Ovary (tissue), 9 donors: ENCODE results near the gene LOXL1. TPM values are rescaled to one million over a fixed set of nuclear protein-coding genes. Genes with fewer than 3 reads are reported as not detected.

Experiments
- DNase-seq, 5 donors: peaks; one replicate each; pipeline ENCODE4 v3.0.0-alpha.2; 2019 to 2020
- H3K27ac ChIP-seq, 2 donors: fragments of 200-600 bp; one replicate each; pipeline versions ENCODE4 v1.5.1 to v1.8.0; 2019 to 2022
- H3K27me3 ChIP-seq: fragments of 200-600 bp; one replicate; pipeline ENCODE4 v1.8.0; 2022
- H3K36me3 ChIP-seq: fragments of 200-600 bp; sonication (generic); one replicate; pipeline ENCODE4 v1.5.1; 2019
- H3K4me1 ChIP-seq: one replicate; pipeline ENCODE4 v1.8.1; 2013; ENCODE audit warnings: mild to moderate bottlenecking, moderate library complexity; ENCODE audit not compliant: insufficient read depth
- H3K4me3 ChIP-seq: fragments of 200-600 bp; sonication (generic); one replicate; pipeline ENCODE4 v1.5.1; 2017
- H3K9me3 ChIP-seq, 2 donors: fragments of 200-600 bp in 1 of 2; sonication (generic) in 1 of 2; one replicate each; pipeline versions ENCODE4 v1.5.1 to v1.8.1; 2013 to 2019; ENCODE audit warnings: mild to moderate bottlenecking in 1 of 2, moderate library complexity in 1 of 2
- EP300 ChIP-seq: sonication (generic); formaldehyde crosslinking; IDR thresholded peaks from one replicate; pipeline ENCODE4 v1.6.1; 2017; ENCODE audit warnings: antibody characterized with exemption
- POLR2A ChIP-seq: fragments of 450-650 bp; IDR thresholded peaks from one replicate; pipeline ENCODE4 v1.6.1; 2017; ENCODE audit warnings: antibody characterized with exemption, mild to moderate bottlenecking, moderate library complexity
- WGBS, 3 donors: extraction: QIAGEN DNeasy Blood & Tissue Kit in 1 of 3; methylation state at CpG; one replicate each; pipeline versions ENCODE4 v1.1.5 to v1.1.7; 2013 to 2017; 5-methylcytosine and 5-hydroxymethylcytosine counted together
- intact Hi-C, 4 donors: fragments of 100-400 bp; cut with DNase I; formaldehyde crosslinking; loops; one replicate each; pipeline versions ENCODE4 v1.11.0 to v1.15.1; 2022 to 2023
- polyA plus RNA-seq, 2 donors: library from polyadenylated mRNA; stranded (reverse); fragments of 200-250 nt in 1 of 2; fragments of 350-450 nt in 1 of 2; fragmentation: Illumina TruSeq in 1 of 2; extraction: RNeasy Lipid Tissue Mini Kit (QIAGEN cat#74804) in 1 of 2; gene quantifications; one replicate each; pipeline ENCODE4 v1.2.3, GENCODE V29; 2013 to 2014
- total RNA-seq, 7 donors: library from RNA; depleted of rRNA in 2 of 7; stranded (reverse); fragments of >200 nt in 2 of 7; fragmentation: NEBNext Ultra II Directional in 3 of 7; extraction: Animal tissue kit (Norgen Biotek cat#: 25700) in 3 of 7; gene quantifications; one replicate each; pipeline versions ENCODE4 v1.1.0 to v1.2.4, GENCODE V29; 2016 to 2023
- TF ChIP-seq, protein P1 (sequence below), 3 donors: fragments of 450-650 bp in 2 of 3; fragments of 200-600 bp in 1 of 3; IDR thresholded peaks; one replicate each; pipeline versions ENCODE4 v1.5.1 to v1.8.0; 2016 to 2022; ENCODE audit warnings: antibody characterized with exemption in 3 of 3, mild to moderate bottlenecking in 1 of 3
- donor health status: DM: no; HTN: no; CAD: no; lungs with moderate emphysema.
- donor health status: DM: no; HTN: no; CAD: no.
- donor health status: Bipolar disorder and iron deficiency.
- donor health status: DM: yes; HTN: yes; CAD: no.
- donor health status: DM: no; HTN: no; CAD: no.
- donor health status: DM: yes; HTN: yes; CAD: no.

The LOXL1 gene
- total and polyA plus RNA-seq, 9 donors = 10.1 to 33.8 (median 17.7) TPM

DNA sequence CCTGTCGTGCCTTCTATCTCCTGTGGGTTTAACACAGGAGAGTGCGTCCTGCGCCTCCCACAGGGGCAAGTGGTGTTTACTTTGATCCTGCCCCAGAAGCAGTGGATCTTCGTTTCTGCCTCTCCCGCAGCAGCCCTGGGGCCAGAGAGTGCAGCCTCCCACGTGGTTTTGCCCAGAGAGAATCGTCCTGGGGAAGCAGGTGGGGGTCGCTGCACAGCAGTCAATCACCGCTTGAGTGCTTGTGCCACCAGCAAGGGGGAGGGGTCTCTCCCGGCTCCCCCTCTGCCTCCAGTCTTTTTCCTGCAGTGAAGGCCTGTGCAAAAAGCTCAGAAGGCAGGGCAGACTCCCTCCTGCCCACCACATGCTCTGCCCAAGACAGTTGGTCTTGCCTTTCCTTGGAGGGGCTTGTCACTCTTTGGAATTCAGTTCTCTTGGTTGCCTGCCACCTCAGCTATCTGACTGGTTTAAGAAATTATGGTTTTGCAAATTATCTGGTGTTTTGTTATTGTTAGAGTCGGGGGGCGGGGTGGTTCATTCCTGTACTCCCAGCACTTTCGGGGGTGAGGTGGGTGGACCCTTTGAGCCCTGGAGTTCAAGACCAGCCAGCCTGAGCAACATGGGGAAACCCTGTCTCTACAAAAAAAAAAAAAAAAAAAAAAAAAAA is 39.0 kb downstream of the LOXL1 start:
- H3K4me3 ChIP-seq = no peak overlapping the region
- H3K27me3 ChIP-seq = no peaks in the 10 kb centered on the region
- intact Hi-C loops = no loop called here
- peak in 2 of 5 donors; percentile 25 to 34 for DNase-seq
- WGBS, 3 donors = 33 to 42% (median 38%) methylated on average over 13 of the region's 13 CpGs
- no peaks in the 10 kb centered on the region for H3K9me3 ChIP-seq
- H3K27ac ChIP-seq = no peak overlapping the region
- H3K4me1 ChIP-seq = no peaks in the 10 kb centered on the region
- no peaks in the 10 kb centered on the region for H3K36me3 ChIP-seq
- TF ChIP-seq, protein P1, sequence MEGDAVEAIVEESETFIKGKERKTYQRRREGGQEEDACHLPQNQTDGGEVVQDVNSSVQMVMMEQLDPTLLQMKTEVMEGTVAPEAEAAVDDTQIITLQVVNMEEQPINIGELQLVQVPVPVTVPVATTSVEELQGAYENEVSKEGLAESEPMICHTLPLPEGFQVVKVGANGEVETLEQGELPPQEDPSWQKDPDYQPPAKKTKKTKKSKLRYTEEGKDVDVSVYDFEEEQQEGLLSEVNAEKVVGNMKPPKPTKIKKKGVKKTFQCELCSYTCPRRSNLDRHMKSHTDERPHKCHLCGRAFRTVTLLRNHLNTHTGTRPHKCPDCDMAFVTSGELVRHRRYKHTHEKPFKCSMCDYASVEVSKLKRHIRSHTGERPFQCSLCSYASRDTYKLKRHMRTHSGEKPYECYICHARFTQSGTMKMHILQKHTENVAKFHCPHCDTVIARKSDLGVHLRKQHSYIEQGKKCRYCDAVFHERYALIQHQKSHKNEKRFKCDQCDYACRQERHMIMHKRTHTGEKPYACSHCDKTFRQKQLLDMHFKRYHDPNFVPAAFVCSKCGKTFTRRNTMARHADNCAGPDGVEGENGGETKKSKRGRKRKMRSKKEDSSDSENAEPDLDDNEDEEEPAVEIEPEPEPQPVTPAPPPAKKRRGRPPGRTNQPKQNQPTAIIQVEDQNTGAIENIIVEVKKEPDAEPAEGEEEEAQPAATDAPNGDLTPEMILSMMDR (IDR thresholded peaks at IDR 0.05) = no peak
- TF ChIP-seq EP300 = no peak
- TF ChIP-seq POLR2A = no peak

DNA sequence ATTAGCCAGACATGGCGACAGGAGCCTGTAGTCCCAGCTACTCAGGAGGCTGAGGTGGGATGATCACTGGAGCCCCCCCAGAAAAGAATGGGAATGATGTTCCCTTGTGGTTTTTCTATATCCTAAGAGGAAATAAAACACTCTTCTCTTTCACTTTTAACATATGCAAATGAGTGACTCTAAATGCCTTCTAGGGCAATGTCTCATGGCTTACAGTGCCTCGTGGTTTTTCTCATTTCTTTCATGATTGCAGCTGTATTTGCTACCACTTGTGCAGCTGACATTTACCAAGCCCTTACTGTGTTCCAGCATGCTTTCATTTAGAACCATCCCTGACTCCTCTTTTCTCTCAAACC is 39.5 kb downstream of the LOXL1 start:
- intact Hi-C loops = no loop called here
- no peaks in the 10 kb centered on the region for H3K27me3 ChIP-seq
- TF ChIP-seq EP300 = no peak
- TF ChIP-seq, protein P1 (IDR thresholded peaks at IDR 0.05) = no peak
- no peak for TF ChIP-seq POLR2A
- no peaks in the 10 kb centered on the region for H3K9me3 ChIP-seq
- no peak overlapping the region for H3K27ac ChIP-seq
- DNase-seq = no peak
- WGBS, 3 donors = 39 to 42% (median 41%) methylated on average over 2 of the region's 2 CpGs
- H3K4me1 ChIP-seq = no peaks in the 10 kb centered on the region
- H3K36me3 ChIP-seq = no peaks in the 10 kb centered on the region
- no peak overlapping the region for H3K4me3 ChIP-seq

DNA sequence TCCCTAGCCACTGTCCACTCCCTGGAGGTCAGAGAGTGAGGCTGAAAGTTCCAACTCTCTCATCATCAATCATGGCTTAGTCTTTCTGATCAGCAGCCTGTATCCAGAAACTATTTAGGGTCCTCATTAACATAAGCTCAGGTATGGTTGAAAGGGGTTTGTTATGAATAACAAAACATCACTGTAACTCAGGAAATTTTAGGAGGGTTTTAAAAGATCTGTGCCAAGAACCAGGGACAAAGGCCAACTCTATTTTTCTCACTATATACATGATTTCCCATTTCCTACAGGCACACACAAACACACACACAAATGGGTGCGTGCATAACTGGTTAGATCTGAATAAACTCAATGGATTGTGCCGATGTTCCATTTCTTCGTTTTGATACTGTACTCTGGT is 42.2 kb downstream of the LOXL1 start:
- H3K27me3 ChIP-seq = no peaks in the 10 kb centered on the region
- TF ChIP-seq EP300 (no peak), POLR2A (no peak)
- TF ChIP-seq, protein P1 (IDR thresholded peaks at IDR 0.05) = no peak
- no peak overlapping the region for H3K4me3 ChIP-seq
- no peaks in the 10 kb centered on the region for H3K9me3 ChIP-seq
- no peak for DNase-seq
- intact Hi-C loops = no loop called here
- WGBS, 3 donors = 84 to 96% (median 94%) methylated on average over 3 of the region's 3 CpGs
- H3K4me1 ChIP-seq = no peaks in the 10 kb centered on the region
- no peak overlapping the region for H3K27ac ChIP-seq
- H3K36me3 ChIP-seq = no peaks in the 10 kb centered on the region

DNA sequence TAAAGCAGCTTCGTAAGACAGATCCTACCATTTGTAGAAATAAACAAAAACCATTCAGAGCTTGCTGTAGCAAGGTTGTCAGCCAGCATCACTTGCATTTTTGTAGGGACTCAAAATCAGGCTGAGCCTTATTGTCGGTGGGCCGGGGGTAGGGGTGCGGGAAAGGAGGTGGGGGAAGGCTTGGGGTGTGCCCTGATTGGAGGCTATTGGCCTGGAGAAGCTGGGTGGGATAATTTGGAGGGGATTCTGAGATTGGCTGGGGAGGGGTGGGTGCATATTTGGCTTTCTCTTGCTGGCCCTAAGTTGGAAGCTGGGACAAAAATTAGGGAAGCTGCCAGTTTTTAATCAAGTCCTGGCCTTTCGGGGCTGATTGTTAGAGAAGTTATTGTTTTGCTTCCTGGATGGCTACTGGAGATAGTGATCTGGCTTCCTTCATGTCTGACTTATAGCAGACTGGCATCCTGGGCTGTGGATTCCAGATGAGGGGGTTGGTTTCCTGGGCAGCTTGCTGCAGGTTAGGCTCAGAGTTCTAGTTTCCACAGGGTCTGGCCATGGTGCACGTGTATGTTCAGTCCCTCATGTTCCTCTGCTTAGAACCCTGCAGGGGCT is 43.0 kb downstream of the LOXL1 start:
- TF ChIP-seq, protein P1 (IDR thresholded peaks at IDR 0.05) = no peak
- TF ChIP-seq POLR2A (no peak), EP300 (no peak)
- no peaks in the 10 kb centered on the region for H3K4me1 ChIP-seq
- H3K36me3 ChIP-seq = no peaks in the 10 kb centered on the region
- no peak overlapping the region for H3K27ac ChIP-seq
- H3K9me3 ChIP-seq = no peaks in the 10 kb centered on the region
- no peak overlapping the region for H3K4me3 ChIP-seq
- intact Hi-C loops = no loop called here
- WGBS, 3 donors = 84 to 88% (median 87%) methylated on average over 6 of the region's 6 CpGs
- peak in 1 of 5 donors; percentile 5 for DNase-seq
- no peaks in the 10 kb centered on the region for H3K27me3 ChIP-seq
